ENCODE results near the gene FAN1.

FAN1 gene

GRCh38 chr15:30926161-30926560 is 22.4 kb downstream of the FAN1 start:
- DNase-seq = no peak
- no peak overlapping the region for H3K27ac ChIP-seq
- no peak for TF ChIP-seq CTCF (IDR thresholded peaks at IDR 0.05; ENCODE audit: low read depth, low read length, missing control alignments)
- in situ Hi-C loops (cut with HindIII; ENCODE audit: low pct_ligation_motif_present, low sequenced_read_pairs) = no loop called here
- no peak overlapping the region for H3K4me3 ChIP-seq (ENCODE audit: low read depth, low read length)
- H3K36me3 ChIP-seq (replicated peaks) = peaks cover 32% of the 10 kb centered on the region
- no peaks in the 10 kb centered on the region for H3K27me3 ChIP-seq (replicated peaks)

- H3K4me3 ChIP-seq (ENCODE audit: low read depth, low read length) = no peak overlapping the region
- in situ Hi-C loops (cut with HindIII; ENCODE audit: low pct_ligation_motif_present, low sequenced_read_pairs) = no loop called here
- TF ChIP-seq CTCF (IDR thresholded peaks at IDR 0.05; ENCODE audit: low read depth, low read length, missing control alignments) = no peak
- DNase-seq = no peak
- H3K36me3 ChIP-seq (replicated peaks) = peaks cover 32% of the 10 kb centered on the region
- no peaks in the 10 kb centered on the region for H3K27me3 ChIP-seq (replicated peaks)
- H3K27ac ChIP-seq = no peak overlapping the region
These were observed 23.5 kb downstream of the FAN1 start for GRCh38 chr15:30927148-30927761.

GRCh38 chr15:30928076-30928475 is 24.4 kb downstream of the FAN1 start:
- H3K27me3 ChIP-seq (replicated peaks) = no peaks in the 10 kb centered on the region
- no peak overlapping the region for H3K4me3 ChIP-seq (ENCODE audit: low read depth, low read length)
- peaks cover 32% of the 10 kb centered on the region for H3K36me3 ChIP-seq (replicated peaks)
- no peak for TF ChIP-seq CTCF (IDR thresholded peaks at IDR 0.05; ENCODE audit: low read depth, low read length, missing control alignments)
- in situ Hi-C loops (cut with HindIII; ENCODE audit: low pct_ligation_motif_present, low sequenced_read_pairs) = no loop called here
- H3K27ac ChIP-seq = no peak overlapping the region
- DNase-seq = no peak

- Histone ChIP-seq H3K27ac (no peak overlapping the region), H3K36me3 (replicated peaks) (peaks cover 32% of the 10 kb centered on the region), H3K27me3 (replicated peaks) (no peaks in the 10 kb centered on the region), H3K4me3 (ENCODE audit: low read depth, low read length) (no peak overlapping the region)
- DNase-seq = no peak
- in situ Hi-C loops (cut with HindIII; ENCODE audit: low pct_ligation_motif_present, low sequenced_read_pairs) = no loop called here
- TF ChIP-seq CTCF (IDR thresholded peaks at IDR 0.05; ENCODE audit: low read depth, low read length, missing control alignments) = no peak
These were observed 25.5 kb downstream of the FAN1 start for GRCh38 chr15:30929064-30929669.

- no peak for DNase-seq
- H3K27me3 ChIP-seq (replicated peaks) = no peaks in the 10 kb centered on the region
- no peak overlapping the region for H3K4me3 ChIP-seq (ENCODE audit: low read depth, low read length)
- TF ChIP-seq CTCF (IDR thresholded peaks at IDR 0.05; ENCODE audit: low read depth, low read length, missing control alignments) = no peak
- H3K27ac ChIP-seq = no peak overlapping the region
- in situ Hi-C loops (cut with HindIII; ENCODE audit: low pct_ligation_motif_present, low sequenced_read_pairs) = no loop called here
- peaks cover 32% of the 10 kb centered on the region for H3K36me3 ChIP-seq (replicated peaks)
These were observed 26.3 kb downstream of the FAN1 start for GRCh38 chr15:30929982-30930381.

- in situ Hi-C loops (cut with HindIII; ENCODE audit: low pct_ligation_motif_present, low sequenced_read_pairs) = no loop called here
- no peak overlapping the region for H3K27ac ChIP-seq
- peaks cover 30% of the 10 kb centered on the region for H3K36me3 ChIP-seq (replicated peaks)
- H3K4me3 ChIP-seq (ENCODE audit: low read depth, low read length) = no peak overlapping the region
- TF ChIP-seq CTCF (IDR thresholded peaks at IDR 0.05; ENCODE audit: low read depth, low read length, missing control alignments) = no peak
- no peaks in the 10 kb centered on the region for H3K27me3 ChIP-seq (replicated peaks)
- DNase-seq = no peak
These were observed 26.7 kb downstream of the FAN1 start for GRCh38 chr15:30930422-30930821.
